Osteoblast (primary cell): Measurements from ENCODE around the gene LHPP. TPM values are rescaled to one million over a fixed set of nuclear protein-coding genes. Genes with fewer than 3 reads are reported as not detected.

ENCODE experiments used
- DNase-seq: peaks from one replicate; pipeline ENCODE4 v3.0.0; 2011; ENCODE audit warnings: low spot score, mixed read lengths; ENCODE audit not compliant: insufficient read length; ENCODE audit errors: missing footprints
- H2AFZ ChIP-seq: 2 replicates; pipeline ENCODE4 v1.6.0; 2011; ENCODE audit warnings: mild to moderate bottlenecking, low read length
- H3K27ac ChIP-seq: 2 replicates; pipeline ENCODE4 v1.5.1; 2011; ENCODE audit warnings: mild to moderate bottlenecking, low read depth, low read length, moderate library complexity
- H3K27me3 ChIP-seq: 2 replicates; pipeline ENCODE4 v1.6.0; 2012; ENCODE audit warnings: mild to moderate bottlenecking, control low read depth, inconsistent platforms, low read length, moderate library complexity; ENCODE audit not compliant: insufficient read depth
- H3K36me3 ChIP-seq: 2 replicates; pipeline ENCODE4 v1.5.1; 2011; ENCODE audit warnings: mild to moderate bottlenecking, low read length, control low read depth, moderate library complexity; ENCODE audit not compliant: insufficient read depth
- H3K4me1 ChIP-seq: 2 replicates; pipeline ENCODE4 v1.5.1; 2011; ENCODE audit warnings: mild to moderate bottlenecking, low read length, control low read depth, moderate library complexity; ENCODE audit not compliant: insufficient read depth
- H3K4me2 ChIP-seq: 2 replicates; pipeline ENCODE4 v1.6.0; 2011; ENCODE audit warnings: mild to moderate bottlenecking, low read length; ENCODE audit not compliant: insufficient read depth
- H3K4me3 ChIP-seq: fragments of 200-600 bp; sonication (generic); 3 replicates; pipeline ENCODE4 v1.5.1; 2012; ENCODE audit warnings: mild to moderate bottlenecking, low read length, inconsistent platforms; ENCODE audit not compliant: insufficient read depth
- H3K79me2 ChIP-seq: 2 replicates; pipeline ENCODE4 v1.6.0; 2012; ENCODE audit warnings: mild to moderate bottlenecking, low read length, control low read depth, inconsistent platforms; ENCODE audit not compliant: insufficient read depth
- H3K9me3 ChIP-seq: 2 replicates; pipeline ENCODE4 v1.5.1; 2011; ENCODE audit warnings: low read depth, low read length, control low read depth
- H4K20me1 ChIP-seq: 2 replicates; pipeline ENCODE4 v1.6.0; 2012; ENCODE audit warnings: mild to moderate bottlenecking, low read length, control low read depth; ENCODE audit not compliant: insufficient read depth
- CTCF ChIP-seq: IDR thresholded peaks from 2 replicates; pipeline ENCODE4 v1.5.1; 2011; ENCODE audit warnings: mild to moderate bottlenecking, low read depth, low read length, moderate library complexity; ENCODE audit errors: extremely low read depth
- total RNA-seq: library from RNA; depleted of rRNA; stranded (reverse); fragments of >200 nt; gene quantifications from 2 replicates; pipeline ENCODE4 v1.2.3, GENCODE V29; 2012

The LHPP gene
- total RNA-seq, 1 donor = 17.7 TPM

GRCh38 chr10:124521429-124521871 is 59.8 kb downstream of the LHPP start:
- no peaks in the 10 kb centered on the region for H3K9me3 ChIP-seq
- no peaks in the 10 kb centered on the region for H3K27me3 ChIP-seq
- H3K79me2 ChIP-seq = no peaks in the 10 kb centered on the region
- H3K4me3 ChIP-seq = no peak overlapping the region
- H3K4me2 ChIP-seq = no peak overlapping the region
- TF ChIP-seq CTCF = no peak
- H3K36me3 ChIP-seq = no peaks in the 10 kb centered on the region
- peaks cover 20% of the 10 kb centered on the region for H3K4me1 ChIP-seq
- H2AFZ ChIP-seq = no peak overlapping the region
- no peaks in the 10 kb centered on the region for H4K20me1 ChIP-seq
- H3K27ac ChIP-seq = no peak overlapping the region
- DNase-seq = peak; percentile 67

- no peak overlapping the region for H3K4me3 ChIP-seq
- no peak overlapping the region for H3K4me2 ChIP-seq
- no peaks in the 10 kb centered on the region for H4K20me1 ChIP-seq
- peaks cover 20% of the 10 kb centered on the region for H3K4me1 ChIP-seq
- no peak for TF ChIP-seq CTCF
- peak; percentile 65 for DNase-seq
- no peak overlapping the region for H2AFZ ChIP-seq
- H3K9me3 ChIP-seq = no peaks in the 10 kb centered on the region
- no peaks in the 10 kb centered on the region for H3K27me3 ChIP-seq
- H3K79me2 ChIP-seq = no peaks in the 10 kb centered on the region
- no peak overlapping the region for H3K27ac ChIP-seq
- no peaks in the 10 kb centered on the region for H3K36me3 ChIP-seq
Observed at GRCh38 chr10:124522131-124522932, 60.7 kb downstream of the LHPP start.

- H4K20me1 ChIP-seq = no peaks in the 10 kb centered on the region
- H3K79me2 ChIP-seq = no peaks in the 10 kb centered on the region
- peak overlapping the region; percentile 69 for H2AFZ ChIP-seq
- peak overlapping the region; percentile 43 for H3K4me3 ChIP-seq
- no peak for TF ChIP-seq CTCF
- H3K4me1 ChIP-seq = peaks cover 20% of the 10 kb centered on the region
- peak overlapping the region; percentile 19 for H3K27ac ChIP-seq
- peak overlapping the region; percentile 63 for H3K4me2 ChIP-seq
- no peaks in the 10 kb centered on the region for H3K9me3 ChIP-seq
- no peaks in the 10 kb centered on the region for H3K27me3 ChIP-seq
- peak; percentile 78 for DNase-seq
- H3K36me3 ChIP-seq = no peaks in the 10 kb centered on the region
Observed at GRCh38 chr10:124522933-124523871, 61.6 kb downstream of the LHPP start.
